ENCODE results near the gene HOXA11.

Gene HOXA11

GRCh38 chr7:27173511-27173955 lies 11.5 kb downstream of the HOXA11 start:
- no peak overlapping the region for H2BK12ac ChIP-seq (ENCODE audit: low read length)
- H4K8ac ChIP-seq (ENCODE audit: low read depth, low read length), result no peak overlapping the region
- H2BK5ac ChIP-seq (ENCODE audit: low read depth, low read length, poor library complexity), result no peak overlapping the region
- no peak overlapping the region for H2AK5ac ChIP-seq (ENCODE audit: low read length)
- H3K9me3 ChIP-seq (ENCODE audit: insufficient read depth, low read depth, low read length), result peaks cover 44% of the 10 kb centered on the region
- no peak overlapping the region for H3K4ac ChIP-seq (ENCODE audit: low read depth, low read length)
- H3K23ac ChIP-seq (ENCODE audit: low read length), result no peak overlapping the region
- peak in 1 of 2 donors; percentile 40 for DNase-seq
- no CpG with 5 or more reads among the region's 59 CpGs for WGBS (ENCODE audit: extremely low coverage, insufficient coverage, insufficient read length)
- H3K27ac ChIP-seq (ENCODE audit: low read depth, low read length), result no peak overlapping the region
- no peak overlapping the region for H3K9ac ChIP-seq (ENCODE audit: low read length)
- peak overlapping the region; percentile 25 for H3K4me3 ChIP-seq (ENCODE audit: low read depth, low read length)
- H2BK120ac ChIP-seq (ENCODE audit: insufficient read depth, low read length, poor library complexity), result no peak overlapping the region
- no peaks in the 10 kb centered on the region for H3K79me1 ChIP-seq (ENCODE audit: low read length)
- no peaks in the 10 kb centered on the region for H3K36me3 ChIP-seq (ENCODE audit: control insufficient read depth in 1 of 2, insufficient read depth in 2 of 2, low read length in 2 of 2)
- peak overlapping the region; percentile 54 for H2AFZ ChIP-seq (ENCODE audit: insufficient read depth, low read length, poor library complexity)
- no peaks in the 10 kb centered on the region for H3K79me2 ChIP-seq (ENCODE audit: control insufficient read depth, insufficient read depth, low read length, poor library complexity)
- peak overlapping the region; percentile 51 for H3K4me2 ChIP-seq (ENCODE audit: low read length)
- H3K27me3 ChIP-seq (ENCODE audit: insufficient read depth, low read length), result peaks cover 88% of the 10 kb centered on the region
- H3K4me1 ChIP-seq (ENCODE audit: control insufficient read depth in 1 of 2, insufficient read depth in 2 of 2, low read length in 2 of 2), result peaks cover 6 to 20% of the 10 kb centered on the region in 2 experiments
- no peak overlapping the region for H4K12ac ChIP-seq (ENCODE audit: low read depth, low read length)
- H3K18ac ChIP-seq (ENCODE audit: low read length), result no peak overlapping the region
- no peak overlapping the region for H3K14ac ChIP-seq (ENCODE audit: low read length)
- no peak overlapping the region for H4K91ac ChIP-seq (ENCODE audit: low read depth, low read length)

- Histone ChIP-seq H3K9me3 (ENCODE audit: insufficient read depth, low read depth, low read length) (peaks cover 48% of the 10 kb centered on the region), H3K18ac (ENCODE audit: low read length) (no peak overlapping the region), H2AFZ (ENCODE audit: insufficient read depth, low read length, poor library complexity) (peak overlapping the region; percentile 54), H2BK120ac (ENCODE audit: insufficient read depth, low read length, poor library complexity) (no peak overlapping the region), H3K27ac (ENCODE audit: low read depth, low read length) (no peak overlapping the region), H2AK5ac (ENCODE audit: low read length) (no peak overlapping the region), H3K4me3 (ENCODE audit: low read depth, low read length) (peak overlapping the region; percentile 25), H2BK5ac (ENCODE audit: low read depth, low read length, poor library complexity) (no peak overlapping the region), H4K12ac (ENCODE audit: low read depth, low read length) (no peak overlapping the region), H4K8ac (ENCODE audit: low read depth, low read length) (no peak overlapping the region), H3K79me2 (ENCODE audit: control insufficient read depth, insufficient read depth, low read length, poor library complexity) (no peaks in the 10 kb centered on the region), H3K36me3 (ENCODE audit: control insufficient read depth in 1 of 2, insufficient read depth in 2 of 2, low read length in 2 of 2) (no peaks in the 10 kb centered on the region), H3K4ac (ENCODE audit: low read depth, low read length) (no peak overlapping the region), H3K14ac (ENCODE audit: low read length) (no peak overlapping the region), H2BK12ac (ENCODE audit: low read length) (no peak overlapping the region), H3K79me1 (ENCODE audit: low read length) (no peaks in the 10 kb centered on the region), H4K91ac (ENCODE audit: low read depth, low read length) (no peak overlapping the region), H3K4me1 (ENCODE audit: control insufficient read depth in 1 of 2, insufficient read depth in 2 of 2, low read length in 2 of 2) (peaks cover 6 to 20% of the 10 kb centered on the region in 2 experiments), H3K23ac (ENCODE audit: low read length) (no peak overlapping the region), H3K27me3 (ENCODE audit: insufficient read depth, low read length) (peaks cover 90% of the 10 kb centered on the region), H3K4me2 (ENCODE audit: low read length) (peak overlapping the region; percentile 51), H3K9ac (ENCODE audit: low read length) (no peak overlapping the region)
- peak in 1 of 2 donors; percentile 39 for DNase-seq
- no CpG with 5 or more reads among the region's 58 CpGs for WGBS (ENCODE audit: extremely low coverage, insufficient coverage, insufficient read length)
These were observed 12.1 kb downstream of the HOXA11 start for GRCh38 chr7:27172823-27173510.

- Histone ChIP-seq H3K27me3 (ENCODE audit: insufficient read depth, low read length) (peaks cover 89% of the 10 kb centered on the region), H3K9ac (ENCODE audit: low read length) (no peak overlapping the region), H3K18ac (ENCODE audit: low read length) (no peak overlapping the region), H4K8ac (ENCODE audit: low read depth, low read length) (no peak overlapping the region), H4K91ac (ENCODE audit: low read depth, low read length) (no peak overlapping the region), H2BK5ac (ENCODE audit: low read depth, low read length, poor library complexity) (no peak overlapping the region), H3K9me3 (ENCODE audit: insufficient read depth, low read depth, low read length) (peaks cover 48% of the 10 kb centered on the region), H3K14ac (ENCODE audit: low read length) (no peak overlapping the region), H3K4me2 (ENCODE audit: low read length) (no peak overlapping the region), H3K79me1 (ENCODE audit: low read length) (no peaks in the 10 kb centered on the region), H3K36me3 (ENCODE audit: control insufficient read depth in 1 of 2, insufficient read depth in 2 of 2, low read length in 2 of 2) (no peaks in the 10 kb centered on the region), H3K4me3 (ENCODE audit: low read depth, low read length) (no peak overlapping the region), H2AK5ac (ENCODE audit: low read length) (no peak overlapping the region), H2BK12ac (ENCODE audit: low read length) (no peak overlapping the region), H3K23ac (ENCODE audit: low read length) (no peak overlapping the region), H3K79me2 (ENCODE audit: control insufficient read depth, insufficient read depth, low read length, poor library complexity) (no peaks in the 10 kb centered on the region), H3K4me1 (ENCODE audit: control insufficient read depth in 1 of 2, insufficient read depth in 2 of 2, low read length in 2 of 2) (peaks cover 6 to 20% of the 10 kb centered on the region in 2 experiments), H4K12ac (ENCODE audit: low read depth, low read length) (no peak overlapping the region), H2BK120ac (ENCODE audit: insufficient read depth, low read length, poor library complexity) (no peak overlapping the region), H3K27ac (ENCODE audit: low read depth, low read length) (no peak overlapping the region), H2AFZ (ENCODE audit: insufficient read depth, low read length, poor library complexity) (no peak overlapping the region), H3K4ac (ENCODE audit: low read depth, low read length) (no peak overlapping the region)
- WGBS (ENCODE audit: extremely low coverage, insufficient coverage, insufficient read length), result no CpG with 5 or more reads among the region's 10 CpGs
- no peak for DNase-seq
These were observed 12.7 kb downstream of the HOXA11 start for GRCh38 chr7:27172315-27172774.

- Histone ChIP-seq H3K18ac (ENCODE audit: low read length) (no peak overlapping the region), H2BK5ac (ENCODE audit: low read depth, low read length, poor library complexity) (no peak overlapping the region), H3K4ac (ENCODE audit: low read depth, low read length) (no peak overlapping the region), H3K23ac (ENCODE audit: low read length) (no peak overlapping the region), H3K79me2 (ENCODE audit: control insufficient read depth, insufficient read depth, low read length, poor library complexity) (no peaks in the 10 kb centered on the region), H3K4me1 (ENCODE audit: control insufficient read depth in 1 of 2, insufficient read depth in 2 of 2, low read length in 2 of 2) (peaks cover 6 to 20% of the 10 kb centered on the region in 2 experiments), H3K4me3 (ENCODE audit: low read depth, low read length) (no peak overlapping the region), H3K9me3 (ENCODE audit: insufficient read depth, low read depth, low read length) (peaks cover 46% of the 10 kb centered on the region), H3K14ac (ENCODE audit: low read length) (no peak overlapping the region), H3K79me1 (ENCODE audit: low read length) (no peaks in the 10 kb centered on the region), H3K36me3 (ENCODE audit: control insufficient read depth in 1 of 2, insufficient read depth in 2 of 2, low read length in 2 of 2) (no peaks in the 10 kb centered on the region), H3K9ac (ENCODE audit: low read length) (no peak overlapping the region), H4K91ac (ENCODE audit: low read depth, low read length) (no peak overlapping the region), H2AK5ac (ENCODE audit: low read length) (no peak overlapping the region), H2BK120ac (ENCODE audit: insufficient read depth, low read length, poor library complexity) (no peak overlapping the region), H3K27ac (ENCODE audit: low read depth, low read length) (no peak overlapping the region), H4K12ac (ENCODE audit: low read depth, low read length) (no peak overlapping the region), H4K8ac (ENCODE audit: low read depth, low read length) (no peak overlapping the region), H3K4me2 (ENCODE audit: low read length) (no peak overlapping the region), H2BK12ac (ENCODE audit: low read length) (no peak overlapping the region), H2AFZ (ENCODE audit: insufficient read depth, low read length, poor library complexity) (no peak overlapping the region), H3K27me3 (ENCODE audit: insufficient read depth, low read length) (peaks cover 89% of the 10 kb centered on the region)
- no CpG with 5 or more reads among the region's 30 CpGs for WGBS (ENCODE audit: extremely low coverage, insufficient coverage, insufficient read length)
- peak in 1 of 2 donors; percentile 34 for DNase-seq
These were observed 13.3 kb downstream of the HOXA11 start for GRCh38 chr7:27171637-27172314.

Data from trophoblast cell (in vitro differentiated cells and primary cell).